CD8-positive, alpha-beta memory T cell (primary cell): ENCODE data around the gene RHBDL1. TPM values are rescaled to one million over a fixed set of nuclear protein-coding genes. Genes with fewer than 3 reads are reported as not detected.

Experiments
- CTCF ChIA-PET: fragments of 350-600 bp; sonication (Branson Sonifier 250); formaldehyde crosslinking; loops from one replicate; lab custom pipeline; 2021; ENCODE audit warnings: antibody characterized with exemption; lab: Charles Lee
- POLR2A ChIA-PET: fragments of 350-600 bp; sonication (Branson Sonifier 250); formaldehyde crosslinking; loops from one replicate; lab custom pipeline; 2021; ENCODE audit warnings: antibody characterized with exemption; lab: Charles Lee
- DNase-seq, 5 donors: peaks; one replicate each; pipeline versions ENCODE4 v3.0.0 to v3.0.0-alpha.2; 2020 to 2022; ENCODE audit warnings: mixed read lengths in 1 of 5
- H3K27ac ChIP-seq: one replicate; pipeline ENCODE4 v1.7.0; 2013; ENCODE audit warnings: low read depth, mild to moderate bottlenecking, low read length, moderate library complexity
- H3K27me3 ChIP-seq: 2 replicates; pipeline ENCODE4 v1.7.0; 2013; ENCODE audit warnings: low read length, mild to moderate bottlenecking; ENCODE audit not compliant: insufficient read depth, poor library complexity, severe bottlenecking
- H3K36me3 ChIP-seq: 2 replicates; pipeline ENCODE4 v1.7.0; 2013; ENCODE audit warnings: mild to moderate bottlenecking, low read length, moderate library complexity; ENCODE audit not compliant: insufficient read depth
- H3K4me1 ChIP-seq: 2 replicates; pipeline ENCODE4 v1.7.0; 2013; ENCODE audit warnings: mild to moderate bottlenecking, low read length, moderate library complexity; ENCODE audit not compliant: insufficient read depth
- H3K4me3 ChIP-seq: 2 replicates; pipeline ENCODE4 v1.7.0; 2013; ENCODE audit warnings: mild to moderate bottlenecking, low read length
- H3K9me3 ChIP-seq: 2 replicates; pipeline ENCODE4 v1.7.0; 2013; ENCODE audit warnings: mild to moderate bottlenecking, low read length
- H3K27ac Mint-ChIP-seq, 8 donors: one replicate each; pipeline ENCODE4 v1.8.0; 2020 to 2021; ENCODE audit warnings: mixed read lengths in 8 of 8, mild to moderate bottlenecking in 6 of 8, inconsistent platforms in 3 of 8, moderate library complexity in 3 of 8
- H3K27me3 Mint-ChIP-seq, 2 donors: one replicate each; pipeline ENCODE4 v1.8.0; 2020 to 2021; ENCODE audit warnings: mixed read lengths in 2 of 2, mild to moderate bottlenecking in 1 of 2, moderate library complexity in 1 of 2
- H3K36me3 Mint-ChIP-seq, 3 donors: one replicate each; pipeline ENCODE4 v1.8.0; 2020 to 2021; ENCODE audit warnings: mixed read lengths in 3 of 3, inconsistent platforms in 1 of 3, mild to moderate bottlenecking in 1 of 3
- H3K4me1 Mint-ChIP-seq, 3 donors: one replicate each; pipeline ENCODE4 v1.8.0; 2020 to 2021; ENCODE audit warnings: mixed read lengths in 3 of 3, inconsistent platforms in 1 of 3, mild to moderate bottlenecking in 1 of 3
- H3K4me3 Mint-ChIP-seq, 7 donors: one replicate each; pipeline ENCODE4 v1.8.0; 2020 to 2021; ENCODE audit warnings: mixed read lengths in 7 of 7, mild to moderate bottlenecking in 6 of 7, moderate library complexity in 4 of 7, inconsistent platforms in 2 of 7
- H3K9me3 Mint-ChIP-seq, 5 donors: one replicate each; pipeline ENCODE4 v1.8.0; 2020 to 2022; ENCODE audit warnings: mixed read lengths in 5 of 5, mild to moderate bottlenecking in 3 of 5, moderate library complexity in 2 of 5, inconsistent platforms in 1 of 5
- polyA plus RNA-seq: library from polyadenylated mRNA; unstranded; fragments of 300-500 nt; fragmentation: Illumina TruSeq; gene quantifications from one replicate; pipeline ENCODE4 v1.2.3, GENCODE V29; 2021
- total RNA-seq, 2 experiments: library from RNA; stranded (reverse); gene quantifications; one replicate each; pipeline ENCODE4 v1.2.3, GENCODE V29; 2021

Gene RHBDL1
- total and polyA plus RNA-seq, 3 experiments from 2014 or later = 0.29 to 0.44 (median 0.33) TPM

- no peaks in the 10 kb centered on the region for H3K9me3 Mint-ChIP-seq
- H3K4me1 ChIP-seq = peaks cover 13% of the 10 kb centered on the region
- H3K27me3 Mint-ChIP-seq = peaks cover 0 to 6% of the 10 kb centered on the region in 2 donors
- no peak overlapping the region for H3K27ac Mint-ChIP-seq
- peaks cover 0 to 25% (median 0%) of the 10 kb centered on the region in 3 donors for H3K36me3 Mint-ChIP-seq
- ChIA-PET CTCF (interaction anchor here (1.2 to 1.3 kb wide), 2 partner anchors 14 to 65 kb away, joined by 3 read pairs; partner anchors contain the start of gene CIAO3), POLR2A (interaction anchor here (1.1 to 1.2 kb wide), 2 partner anchors 28 to 32 kb away, joined by 3 read pairs; no protein-coding TSS in a partner anchor)
- peaks cover 5 to 22% (median 8%) of the 10 kb centered on the region in 3 donors for H3K4me1 Mint-ChIP-seq
- H3K4me3 ChIP-seq = no peak overlapping the region
- H3K27ac ChIP-seq = no peak overlapping the region
- no peak for DNase-seq
- H3K9me3 ChIP-seq = no peaks in the 10 kb centered on the region
- H3K4me3 Mint-ChIP-seq = no peak overlapping the region
- H3K36me3 ChIP-seq = peaks cover 4% of the 10 kb centered on the region
- no peaks in the 10 kb centered on the region for H3K27me3 ChIP-seq
Observed at GRCh38 chr16:675884-676564, 553 bp downstream of the RHBDL1 start.

GRCh38 chr16:676565-676902 is 1.1 kb downstream of the RHBDL1 start:
- H3K27me3 ChIP-seq = no peaks in the 10 kb centered on the region
- CTCF ChIA-PET = interaction anchor here (1.2 to 1.3 kb wide), 2 partner anchors 15 to 64 kb away, joined by 3 read pairs; partner anchors contain the start of gene CIAO3
- H3K4me1 ChIP-seq = peaks cover 18% of the 10 kb centered on the region
- H3K36me3 ChIP-seq = peaks cover 5% of the 10 kb centered on the region
- Mint-ChIP-seq H3K27me3 (peaks cover 0 to 6% of the 10 kb centered on the region in 2 donors), H3K4me1 (peaks cover 8 to 27% (median 11%) of the 10 kb centered on the region in 3 donors), H3K27ac (no peak overlapping the region), H3K36me3 (peaks cover 0 to 28% (median 0%) of the 10 kb centered on the region in 3 donors), H3K4me3 (peak overlapping the region in 1 of 7 donors; percentile 76), H3K9me3 (no peaks in the 10 kb centered on the region)
- POLR2A ChIA-PET = interaction anchor here (1.1 kb wide), 1 partner anchor 33 kb away, joined by 3 read pairs; no protein-coding TSS in a partner anchor
- H3K27ac ChIP-seq = no peak overlapping the region
- no peaks in the 10 kb centered on the region for H3K9me3 ChIP-seq
- H3K4me3 ChIP-seq = no peak overlapping the region
- DNase-seq = no peak

DNA sequence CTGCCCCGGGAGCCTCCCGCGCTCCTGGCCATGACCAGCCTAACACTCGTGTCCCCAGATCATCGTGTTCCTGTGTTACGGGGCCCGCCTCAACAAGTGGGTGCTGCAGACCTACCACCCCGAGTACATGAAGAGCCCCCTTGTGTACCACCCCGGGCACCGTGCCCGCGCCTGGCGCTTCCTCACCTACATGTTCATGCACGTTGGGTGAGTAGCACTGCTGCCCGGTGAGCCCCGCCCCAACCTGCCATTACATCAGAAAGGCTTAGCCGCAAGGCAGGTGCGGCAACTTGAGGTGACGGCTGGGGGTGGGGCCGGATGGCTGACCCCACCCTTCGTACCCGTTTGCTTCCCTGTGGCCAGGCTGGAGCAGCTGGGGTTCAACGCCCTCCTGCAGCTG is 1.4 kb downstream of the RHBDL1 start:
- no peaks in the 10 kb centered on the region for H3K9me3 ChIP-seq

DNA sequence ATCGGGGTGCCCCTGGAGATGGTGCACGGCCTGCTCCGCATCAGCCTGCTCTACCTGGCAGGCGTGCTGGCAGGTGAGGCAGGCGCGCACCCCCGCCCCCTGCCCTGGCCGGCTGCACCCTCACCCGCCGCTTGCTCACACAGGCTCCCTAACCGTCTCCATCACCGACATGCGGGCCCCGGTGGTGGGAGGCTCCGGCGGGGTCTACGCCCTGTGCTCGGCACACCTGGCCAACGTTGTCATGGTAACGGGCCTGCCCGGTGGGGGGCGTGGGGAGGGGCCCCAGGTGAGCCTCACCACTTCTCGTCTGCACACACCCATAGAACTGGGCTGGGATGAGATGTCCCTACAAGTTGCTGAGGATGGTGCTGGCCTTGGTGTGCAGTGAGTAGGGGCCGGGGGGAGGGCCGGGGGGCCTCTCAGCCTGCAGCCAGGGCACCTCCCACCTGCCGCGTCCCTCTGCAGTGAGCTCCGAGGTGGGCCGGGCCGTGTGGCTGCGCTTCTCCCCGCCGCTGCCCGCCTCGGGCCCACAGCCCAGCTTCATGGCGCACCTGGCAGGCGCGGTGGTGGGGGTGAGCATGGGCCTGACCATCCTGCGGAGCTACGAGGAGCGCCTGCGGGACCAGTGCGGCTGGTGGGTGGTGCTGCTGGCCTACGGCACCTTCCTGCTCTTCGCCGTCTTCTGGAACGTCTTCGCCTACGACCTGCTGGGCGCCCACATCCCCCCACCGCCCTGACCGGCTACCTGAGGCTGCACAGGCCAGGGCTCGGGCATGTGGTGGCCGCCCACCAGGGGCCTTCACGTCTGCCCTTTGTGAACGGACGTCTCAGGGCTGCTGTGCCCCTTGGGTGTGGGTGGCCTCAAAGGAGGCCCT is 2.1 kb downstream of the RHBDL1 start:
- DNase-seq = no peak
- no peak overlapping the region for H3K4me3 ChIP-seq
- CTCF ChIA-PET = no interaction called here
- Mint-ChIP-seq H3K4me3 (no peak overlapping the region), H3K27me3 (peaks cover 0 to 6% of the 10 kb centered on the region in 2 donors), H3K27ac (no peak overlapping the region), H3K9me3 (no peaks in the 10 kb centered on the region), H3K4me1 (peaks cover 13 to 37% (median 17%) of the 10 kb centered on the region in 3 donors), H3K36me3 (peaks cover 0 to 31% (median 2%) of the 10 kb centered on the region in 3 donors)
- no peaks in the 10 kb centered on the region for H3K9me3 ChIP-seq
- H3K36me3 ChIP-seq = peaks cover 8% of the 10 kb centered on the region
- POLR2A ChIA-PET = interaction anchor here (1.2 kb wide), 1 partner anchor 9 kb away, joined by 4 read pairs; no protein-coding TSS in a partner anchor
- H3K4me1 ChIP-seq = peaks cover 24% of the 10 kb centered on the region
- no peak overlapping the region for H3K27ac ChIP-seq
- H3K27me3 ChIP-seq = no peaks in the 10 kb centered on the region

More for the DNA sequence above, 1.4 kb downstream of the RHBDL1 start:
- Histone ChIP-seq H3K4me1 (peaks cover 22% of the 10 kb centered on the region), H3K27me3 (no peaks in the 10 kb centered on the region), H3K4me3 (no peak overlapping the region), H3K27ac (no peak overlapping the region), H3K36me3 (peaks cover 9% of the 10 kb centered on the region)
- DNase-seq = peak in 2 of 5 donors; percentile 38 to 70
- Mint-ChIP-seq H3K4me1 (peaks cover 12 to 31% (median 15%) of the 10 kb centered on the region in 3 donors), H3K27me3 (peaks cover 0 to 6% of the 10 kb centered on the region in 2 donors), H3K27ac (no peak overlapping the region), H3K36me3 (peaks cover 0 to 29% (median 0%) of the 10 kb centered on the region in 3 donors), H3K4me3 (peak overlapping the region in 3 of 7 donors; percentile 8 to 76 (median 39)), H3K9me3 (no peaks in the 10 kb centered on the region)
- ChIA-PET POLR2A (interaction anchor here (1.1 kb wide), 1 partner anchor 33 kb away, joined by 3 read pairs; no protein-coding TSS in a partner anchor), CTCF (interaction anchor here (1.3 kb wide), 1 partner anchor 15 kb away, joined by 3 read pairs; no protein-coding TSS in a partner anchor)

DNA sequence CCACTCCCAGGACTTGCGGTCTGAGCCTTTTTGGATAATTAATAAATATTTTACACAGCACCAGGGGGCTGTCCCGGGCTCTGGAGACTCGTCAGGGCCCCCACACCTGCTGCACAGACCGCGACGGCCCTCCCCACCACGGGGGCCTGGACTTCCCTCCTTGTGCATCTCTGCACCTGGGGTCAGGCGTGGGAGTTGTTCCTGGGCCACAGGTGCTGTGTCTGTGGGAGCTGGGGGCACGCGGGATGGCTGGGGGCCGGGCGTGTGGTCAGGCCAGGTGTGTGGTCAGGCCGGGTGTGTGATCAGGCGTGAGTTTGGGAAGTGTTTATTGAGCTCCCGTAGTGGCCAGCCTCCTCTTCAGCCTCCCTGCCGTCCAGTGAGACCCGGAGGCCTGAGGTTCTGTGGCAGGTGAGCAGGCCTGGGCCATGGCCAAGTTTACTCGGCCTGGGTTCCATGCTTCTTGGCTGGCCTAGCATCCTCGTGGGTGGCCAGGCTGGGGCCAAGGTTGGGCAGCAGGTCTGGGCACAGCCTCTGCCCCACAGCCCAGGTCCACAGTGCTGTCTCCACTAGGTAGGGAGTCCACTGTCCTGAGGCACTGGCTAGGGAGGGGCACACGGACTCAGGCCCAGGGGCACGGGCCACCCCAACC is 2.9 kb downstream of the RHBDL1 start:
- Histone ChIP-seq H3K4me3 (no peak overlapping the region), H3K36me3 (peaks cover 8% of the 10 kb centered on the region), H3K9me3 (no peaks in the 10 kb centered on the region), H3K27me3 (no peaks in the 10 kb centered on the region), H3K27ac (no peak overlapping the region), H3K4me1 (peaks cover 28% of the 10 kb centered on the region)
- no peaks in the 10 kb centered on the region for H3K9me3 Mint-ChIP-seq
- DNase-seq = no peak
- POLR2A ChIA-PET = interaction anchor here (1.1 to 1.2 kb wide), 2 partner anchors 9 to 17 kb away, joined by 4 to 5 read pairs; no protein-coding TSS in a partner anchor
- peak overlapping the region in 1 of 8 donors; percentile 79 for H3K27ac Mint-ChIP-seq
- CTCF ChIA-PET = interaction anchor here (1.3 kb wide), 1 partner anchor 11 kb away, joined by 7 read pairs; the partner anchor contains the start of gene RHOT2
- H3K36me3 Mint-ChIP-seq = peaks cover 0 to 28% (median 3%) of the 10 kb centered on the region in 3 donors
- H3K4me3 Mint-ChIP-seq = peak overlapping the region in 2 of 7 donors; percentile 35 to 92
- H3K27me3 Mint-ChIP-seq = peaks cover 0 to 6% of the 10 kb centered on the region in 2 donors
- peaks cover 13 to 45% (median 20%) of the 10 kb centered on the region in 3 donors for H3K4me1 Mint-ChIP-seq

DNA sequence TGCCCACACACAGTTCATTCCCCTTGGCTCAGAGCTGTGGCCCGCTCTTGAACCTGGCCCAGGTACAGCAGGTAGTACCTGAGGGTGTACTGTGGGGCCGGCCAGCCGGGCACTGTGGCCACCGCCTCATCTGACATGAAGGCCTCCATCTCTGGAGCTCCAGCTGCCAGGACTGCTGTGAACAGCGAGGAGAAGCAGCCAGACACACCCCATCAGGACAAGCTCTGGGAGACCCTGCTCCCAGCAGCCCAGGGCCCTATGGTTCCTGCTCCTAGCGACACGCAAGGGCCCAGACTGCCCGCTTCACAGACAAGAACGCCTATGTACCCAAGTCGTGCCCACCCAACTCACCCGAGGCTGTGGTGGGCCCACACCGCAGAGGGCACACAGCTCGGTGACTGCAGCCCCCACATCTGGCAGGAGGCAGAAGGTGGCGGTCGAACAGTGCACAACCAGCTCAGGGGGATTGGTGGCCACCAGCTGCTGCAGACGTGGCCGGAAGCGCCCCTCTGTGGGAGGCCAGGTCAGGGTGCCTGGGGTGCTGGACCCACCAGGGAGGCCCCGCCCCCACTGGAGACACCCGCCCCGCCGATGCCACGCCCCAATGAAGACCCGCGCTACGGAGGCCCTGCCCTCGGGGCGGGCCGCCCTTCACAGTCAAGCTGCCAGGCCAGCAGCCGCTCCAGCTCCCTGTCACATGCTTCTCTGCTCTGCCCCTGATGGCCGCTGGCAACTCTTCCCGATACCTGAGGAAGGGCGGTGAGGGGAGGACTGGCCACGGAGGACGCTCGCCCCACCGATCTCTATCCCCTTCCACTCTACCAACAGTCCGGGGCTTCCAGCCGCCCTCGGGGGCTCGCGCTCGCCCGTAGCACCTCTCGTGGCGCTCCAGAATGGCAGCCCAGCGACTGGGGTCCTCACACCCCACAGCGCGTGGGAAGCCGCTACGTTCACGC is 3.7 kb downstream of the RHBDL1 start:
- Histone ChIP-seq H3K27me3 (no peaks in the 10 kb centered on the region), H3K9me3 (no peaks in the 10 kb centered on the region), H3K4me1 (peaks cover 32% of the 10 kb centered on the region), H3K36me3 (peaks cover 8% of the 10 kb centered on the region), H3K27ac (peak overlapping the region; percentile 24), H3K4me3 (peak overlapping the region; percentile 51)
- peak overlapping the region in 7 of 8 donors; percentile 66 to 86 (median 79) for H3K27ac Mint-ChIP-seq
- peaks cover 0 to 6% of the 10 kb centered on the region in 2 donors for H3K27me3 Mint-ChIP-seq
- CTCF ChIA-PET = interaction anchor here (0.6 to 1.3 kb wide), 3 partner anchors 12 to 43 kb away, joined by 3 to 7 read pairs (median 4); partner anchors contain the start of genes METTL26 and RHOT2
- H3K4me1 Mint-ChIP-seq = peaks cover 13 to 50% (median 20%) of the 10 kb centered on the region in 3 donors
- POLR2A ChIA-PET = interaction anchor here (1.1 to 1.9 kb wide), 3 partner anchors 10 to 43 kb away, joined by 4 to 7 read pairs (median 5); partner anchors contain the start of gene METTL26
- peak overlapping the region; percentile 80 to 92 (median 81) for H3K4me3 Mint-ChIP-seq
- peaks cover 0 to 30% (median 3%) of the 10 kb centered on the region in 3 donors for H3K36me3 Mint-ChIP-seq
- DNase-seq = peak; percentile 52 to 74 (median 56)
- H3K9me3 Mint-ChIP-seq = no peaks in the 10 kb centered on the region
